Measurements from ENCODE around the gene PARN.

GRCh38 chr16:14465799-14466198, 164.3 kb downstream of the PARN start:
- TF ChIP-seq EZH2 (IDR thresholded peaks at IDR 0.05; ENCODE audit: insufficient read depth, poor library complexity, severe bottlenecking) (no peak), EZH2phosphoT487 (IDR thresholded peaks at IDR 0.05; ENCODE audit: insufficient read depth, low read depth) (no peak)
